ENCODE data around the gene MBIP. TPM values are rescaled to one million over a fixed set of nuclear protein-coding genes. Genes with fewer than 3 reads are reported as not detected.
"Not testable (repeated sequence)": the region's sequence is repeated elsewhere in the genome, so short reads cannot be mapped to it uniquely, and the experiment has no call there.

The MBIP gene
- total RNA-seq, 1 donor from 2014 or later = 29.5 TPM

GRCh38 chr14:36340276-36340890, 19.9 kb upstream of the MBIP start:
- DNase-seq (ENCODE audit: low read depth, low spot score) = no peak
- Mint-ChIP-seq H3K27ac (ENCODE audit: unreplicated experiment) (no peak overlapping the region), H3K4me1 (peaks cover 6% of the 10 kb centered on the region), H3K9me3 (peaks cover 5% of the 10 kb centered on the region), H3K27me3 (ENCODE audit: low read depth) (peaks cover 50% of the 10 kb centered on the region), H3K4me3 (no peak overlapping the region), H3K36me3 (ENCODE audit: low read depth) (no peaks in the 10 kb centered on the region)
- TF ChIP-seq CTCF (conservative IDR thresholded peaks at IDR 0.05) = no peak

- H3K27ac Mint-ChIP-seq (ENCODE audit: unreplicated experiment) = no peak overlapping the region
- no peaks in the 10 kb centered on the region for H3K36me3 Mint-ChIP-seq (ENCODE audit: low read depth)
- H3K27me3 Mint-ChIP-seq (ENCODE audit: low read depth) = peaks cover 54% of the 10 kb centered on the region
- H3K9me3 Mint-ChIP-seq = peaks cover 5% of the 10 kb centered on the region
- H3K4me3 Mint-ChIP-seq = no peak overlapping the region
- DNase-seq (ENCODE audit: low read depth, low spot score) = no peak
- no peak for TF ChIP-seq CTCF (conservative IDR thresholded peaks at IDR 0.05)
- peaks cover under 1% of the 10 kb centered on the region for H3K4me1 Mint-ChIP-seq
These were observed 19.4 kb upstream of the MBIP start for GRCh38 chr14:36339816-36340215.

GRCh38 chr14:36333119-36333518, 12.7 kb upstream of the MBIP start:
- Mint-ChIP-seq H3K9me3 (no peaks in the 10 kb centered on the region), H3K27ac (ENCODE audit: unreplicated experiment) (no peak overlapping the region), H3K4me1 (no peaks in the 10 kb centered on the region), H3K27me3 (ENCODE audit: low read depth) (peaks cover 56% of the 10 kb centered on the region), H3K4me3 (no peak overlapping the region), H3K36me3 (ENCODE audit: low read depth) (no peaks in the 10 kb centered on the region)
- DNase-seq (ENCODE audit: low read depth, low spot score) = no peak
- TF ChIP-seq CTCF (conservative IDR thresholded peaks at IDR 0.05) = no peak

- H3K36me3 Mint-ChIP-seq (ENCODE audit: low read depth) = not testable (repeated sequence)
These were observed 7.1 kb upstream of the MBIP start for GRCh38 chr14:36327573-36327972.

GRCh38 chr14:36325853-36326252, 5.4 kb upstream of the MBIP start:
- no peak for TF ChIP-seq CTCF (conservative IDR thresholded peaks at IDR 0.05)

More at GRCh38 chr14:36327573-36327972, 7.1 kb upstream of the MBIP start:
- peaks cover 77% of the 10 kb centered on the region for H3K27me3 Mint-ChIP-seq (ENCODE audit: low read depth)
- not testable (repeated sequence) for H3K9me3 Mint-ChIP-seq; DNase-seq (ENCODE audit: low read depth, low spot score); H3K27ac Mint-ChIP-seq (ENCODE audit: unreplicated experiment); H3K4me1 Mint-ChIP-seq; H3K4me3 Mint-ChIP-seq

GRCh38 chr14:36324897-36325296, 4.5 kb upstream of the MBIP start:
- H3K36me3 Mint-ChIP-seq (ENCODE audit: low read depth) = no peaks in the 10 kb centered on the region
- no peak overlapping the region for H3K4me3 Mint-ChIP-seq
- TF ChIP-seq CTCF (conservative IDR thresholded peaks at IDR 0.05) = no peak
- no peak overlapping the region for H3K27ac Mint-ChIP-seq (ENCODE audit: unreplicated experiment)
- H3K27me3 Mint-ChIP-seq (ENCODE audit: low read depth) = peaks cover 70% of the 10 kb centered on the region
- DNase-seq (ENCODE audit: low read depth, low spot score) = no peak
- H3K4me1 Mint-ChIP-seq = peaks cover 6% of the 10 kb centered on the region
- H3K9me3 Mint-ChIP-seq = peaks cover 8% of the 10 kb centered on the region

More at GRCh38 chr14:36325853-36326252, 5.4 kb upstream of the MBIP start:
- Mint-ChIP-seq H3K27me3 (ENCODE audit: low read depth) (peaks cover 75% of the 10 kb centered on the region), H3K4me3 (no peak overlapping the region), H3K36me3 (ENCODE audit: low read depth) (no peaks in the 10 kb centered on the region), H3K9me3 (peaks cover 6% of the 10 kb centered on the region), H3K4me1 (peaks cover under 1% of the 10 kb centered on the region), H3K27ac (ENCODE audit: unreplicated experiment) (no peak overlapping the region)
- no peak for DNase-seq (ENCODE audit: low read depth, low spot score)

Data from neural crest cell (in vitro differentiated cells).